Stimulated activated CD4-positive, alpha-beta T cell treated with anti-CD3 and anti-CD28 coated beads, Interleukin-2, amount 100 ng/mL, for 4 hours (primary cell): ENCODE measurements around the gene LGALS14.
"Not testable (repeated sequence)": the region's sequence is repeated elsewhere in the genome, so short reads cannot be mapped to it uniquely, and the experiment has no call there.

Experiments used
- DNase-seq: peaks from one replicate; pipeline ENCODE4 v3.0.0-alpha.2; 2020; ENCODE audit warnings: low read depth

Gene LGALS14, protein sequence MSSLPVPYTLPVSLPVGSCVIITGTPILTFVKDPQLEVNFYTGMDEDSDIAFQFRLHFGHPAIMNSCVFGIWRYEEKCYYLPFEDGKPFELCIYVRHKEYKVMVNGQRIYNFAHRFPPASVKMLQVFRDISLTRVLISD

DNA sequence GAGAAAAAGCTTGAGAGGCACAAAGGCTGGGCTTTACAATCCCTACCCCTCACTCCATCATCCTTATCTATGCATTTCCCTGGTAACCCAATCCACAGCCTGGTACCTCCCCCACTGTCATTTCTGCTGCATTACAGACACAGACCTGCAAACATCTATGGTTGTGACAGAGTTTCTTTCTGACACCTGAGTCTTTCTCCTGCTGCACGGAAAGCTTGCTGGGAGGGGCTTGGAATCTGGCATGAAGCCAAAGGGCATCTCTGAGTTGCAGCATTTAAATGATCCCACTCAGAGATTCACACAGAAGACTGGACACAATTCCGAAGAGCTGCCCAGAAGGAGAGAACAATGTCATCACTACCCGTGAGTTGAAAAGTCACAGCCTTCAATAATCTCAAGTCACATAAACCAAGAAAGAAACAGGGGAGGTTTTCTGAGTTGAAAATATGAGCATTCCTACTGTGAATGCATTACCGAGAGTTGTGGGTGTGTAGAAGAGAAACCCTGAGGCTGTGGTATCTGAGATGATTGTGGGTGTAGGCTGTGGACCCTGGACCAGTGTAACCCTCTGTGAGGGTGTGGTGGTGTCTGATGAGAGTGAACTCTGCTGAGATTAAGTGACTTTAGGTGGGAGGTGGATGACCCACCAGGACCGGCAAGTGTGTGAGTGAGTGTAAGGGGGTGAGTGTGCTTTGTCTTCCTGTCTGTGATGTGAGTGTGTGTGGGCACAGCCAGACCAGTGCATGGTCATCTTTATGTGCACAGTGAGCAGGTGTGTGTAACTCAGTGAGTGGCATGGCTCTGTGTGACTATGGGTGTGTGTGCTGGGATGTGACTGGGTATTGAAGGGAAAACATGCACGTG lies at the start of gene LGALS14:
Gene LGALS14, plus strand, starts transcription at position 301 of the 864 bp plus-strand sequence. Its CDS starts 48 bp downstream, at position 349.
- no peak for DNase-seq

DNA sequence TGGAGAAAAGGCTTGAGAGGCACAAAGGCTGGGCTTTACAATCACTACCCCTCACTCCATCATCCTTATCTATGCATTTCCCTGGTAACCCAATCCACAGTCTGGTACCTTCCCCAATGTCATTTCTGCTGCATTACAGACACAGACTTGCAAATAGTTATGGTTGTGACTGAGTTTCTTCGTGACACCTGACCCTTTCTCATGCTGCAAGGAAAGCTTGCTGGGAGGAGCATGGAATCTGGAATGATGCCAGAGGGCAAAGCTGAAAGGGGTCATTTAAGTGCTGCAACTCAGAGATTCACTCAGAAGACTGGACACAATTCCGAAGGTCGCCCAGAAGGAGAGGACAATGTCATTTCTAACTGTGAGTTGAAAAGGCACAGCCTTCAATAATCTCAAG lies 48.7 kb upstream of the LGALS14 start, which contains the start of gene LGALS16:
Gene LGALS16, plus strand, starts transcription at position 301 of the 400 bp plus-strand sequence. Its CDS starts 49 bp downstream, at position 350.
- DNase-seq: no peak

DNA sequence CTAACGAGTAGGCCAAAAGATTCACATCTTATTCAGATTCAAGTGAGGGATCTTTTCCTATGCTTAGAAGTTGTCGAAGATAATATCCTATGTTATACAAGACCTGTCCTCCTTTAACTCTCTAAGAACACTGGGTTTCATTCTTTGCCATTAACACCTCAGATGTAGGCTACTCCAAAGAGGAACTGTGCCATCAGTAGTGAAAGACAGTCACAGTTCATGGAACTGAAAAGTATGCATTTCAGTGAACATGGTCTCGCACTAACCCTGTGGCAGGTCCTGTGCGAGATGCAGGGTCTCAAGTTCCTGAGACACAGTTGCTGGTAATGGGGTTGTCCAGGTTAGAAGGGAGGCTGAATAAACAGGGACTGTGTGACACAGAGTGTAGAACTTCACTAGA lies 44.5 kb upstream of the LGALS14 start:
- DNase-seq: no peak

DNA sequence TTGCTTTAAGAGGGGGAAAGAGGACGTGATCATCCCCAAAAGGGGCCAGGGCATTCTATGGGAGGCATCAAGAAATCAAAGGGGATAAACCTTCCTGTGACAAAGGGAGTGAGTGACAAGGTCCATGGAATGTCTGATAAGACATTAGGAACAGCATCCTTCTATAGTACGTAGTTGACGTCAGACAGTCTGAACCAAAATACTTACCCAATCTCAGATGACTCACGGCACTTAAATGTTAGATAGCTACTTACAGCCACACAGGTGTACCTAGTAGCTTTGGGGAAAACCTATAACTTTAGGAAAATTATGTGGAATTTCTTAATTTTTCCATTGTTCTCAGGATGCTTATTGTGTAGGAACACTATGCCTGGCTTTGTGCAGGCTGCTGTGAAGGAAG lies 43.6 kb upstream of the LGALS14 start:
- no peak for DNase-seq

DNA sequence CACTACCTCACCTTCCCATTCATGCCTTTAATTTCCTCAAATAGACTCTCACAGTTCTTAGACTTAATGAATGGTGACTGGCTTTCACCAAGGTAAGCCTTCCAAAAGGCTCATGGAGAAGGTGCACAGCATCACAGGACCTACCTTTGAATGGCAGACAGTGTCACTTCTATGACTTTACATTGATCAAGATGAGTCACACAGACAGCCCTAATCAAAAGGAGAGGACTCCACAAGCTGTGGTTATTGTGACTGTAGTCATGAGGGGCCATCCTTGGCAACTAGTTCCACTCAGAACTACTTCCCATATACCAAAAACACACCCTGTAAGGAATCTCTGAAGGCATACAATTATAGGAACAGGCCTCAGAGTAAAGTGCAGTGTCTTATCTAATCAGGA lies 42.7 kb upstream of the LGALS14 start:
- DNase-seq: no peak

DNA sequence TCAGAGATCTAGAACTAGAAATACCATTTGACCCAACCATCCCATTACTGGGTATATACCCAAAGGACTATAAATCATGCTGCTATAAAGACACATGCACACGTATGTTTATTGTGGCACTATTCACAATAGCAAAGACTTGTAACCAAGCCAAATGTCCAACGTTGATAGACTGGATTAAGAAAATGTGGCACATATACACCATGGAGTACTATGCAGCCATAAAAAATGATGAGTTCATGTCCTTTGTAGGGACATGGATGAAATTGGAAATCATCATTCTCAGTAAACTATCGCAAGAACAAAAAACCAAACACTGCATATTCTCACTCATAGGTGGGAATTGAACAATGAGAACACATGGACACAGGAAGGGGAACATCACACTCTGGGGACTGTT lies 34.4 kb upstream of the LGALS14 start:
- DNase-seq: not testable (repeated sequence)

DNA sequence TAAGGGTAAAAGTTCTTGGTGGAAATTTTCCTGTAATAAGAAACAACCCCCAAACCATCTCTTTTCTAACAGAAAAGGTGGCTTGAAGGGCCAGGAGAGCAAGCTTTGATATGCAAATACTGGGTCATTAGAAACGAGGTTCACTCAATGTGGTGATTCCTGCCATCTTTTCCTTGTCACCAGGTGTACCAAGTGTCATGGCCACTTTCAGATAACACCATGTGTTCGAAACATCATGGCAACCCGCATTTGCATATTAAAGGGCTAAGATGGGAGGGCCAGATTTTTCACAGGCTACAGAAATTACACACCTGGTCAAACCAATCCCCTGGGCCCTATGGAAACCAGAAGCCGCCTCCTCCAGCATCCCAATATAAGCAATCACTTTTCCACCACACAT lies 33.3 kb upstream of the LGALS14 start:
- no peak for DNase-seq

DNA sequence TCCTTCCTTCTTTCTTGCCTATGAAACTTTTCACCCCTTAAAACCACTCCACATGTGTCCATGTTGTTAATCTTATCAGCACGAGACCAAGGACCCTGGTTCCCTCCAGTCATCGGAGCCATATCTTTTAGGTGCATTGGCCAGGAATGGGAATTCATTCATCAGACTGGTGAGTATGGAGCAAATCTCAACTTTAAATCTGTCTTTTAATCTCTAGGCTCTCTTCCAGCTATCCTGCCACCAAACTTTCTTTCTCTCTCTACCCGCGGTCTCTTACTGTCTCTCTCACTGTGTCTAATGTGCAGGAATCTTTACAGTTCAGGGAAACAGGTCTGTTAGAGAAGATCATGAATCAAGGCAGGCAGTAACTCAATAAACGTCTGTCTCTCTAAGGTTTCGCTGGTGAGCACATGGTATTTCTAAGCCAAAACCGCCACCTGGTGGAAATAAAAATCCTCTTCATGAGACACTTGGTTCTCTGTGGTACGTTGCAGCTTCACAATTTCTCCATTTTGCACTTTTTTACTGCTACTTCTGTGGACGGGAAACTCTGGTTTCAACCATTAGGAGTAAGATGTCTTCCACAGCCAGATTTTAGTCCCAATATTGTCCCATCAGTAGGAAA lies 32.4 kb upstream of the LGALS14 start:
- peak; percentile 41 for DNase-seq

DNA sequence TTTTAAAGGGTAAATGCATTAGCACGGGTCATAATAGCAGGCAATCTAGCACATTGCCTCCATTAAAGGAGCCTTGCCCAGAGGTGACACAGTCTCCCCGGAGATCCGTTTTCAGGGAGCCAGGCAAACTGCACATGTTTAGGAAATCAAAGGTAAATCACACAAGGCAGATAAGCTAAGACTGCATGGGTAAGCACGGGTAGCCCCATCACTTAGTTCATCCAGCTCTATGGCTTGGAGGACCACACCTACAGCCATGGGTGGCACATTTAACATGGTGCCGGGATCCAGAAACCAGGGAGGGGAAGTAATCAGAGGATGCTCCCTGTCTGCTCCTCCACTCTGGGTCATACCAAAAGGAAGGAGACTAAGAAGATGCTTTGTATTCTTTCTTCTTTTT lies 31.8 kb upstream of the LGALS14 start:
- no peak for DNase-seq

DNA sequence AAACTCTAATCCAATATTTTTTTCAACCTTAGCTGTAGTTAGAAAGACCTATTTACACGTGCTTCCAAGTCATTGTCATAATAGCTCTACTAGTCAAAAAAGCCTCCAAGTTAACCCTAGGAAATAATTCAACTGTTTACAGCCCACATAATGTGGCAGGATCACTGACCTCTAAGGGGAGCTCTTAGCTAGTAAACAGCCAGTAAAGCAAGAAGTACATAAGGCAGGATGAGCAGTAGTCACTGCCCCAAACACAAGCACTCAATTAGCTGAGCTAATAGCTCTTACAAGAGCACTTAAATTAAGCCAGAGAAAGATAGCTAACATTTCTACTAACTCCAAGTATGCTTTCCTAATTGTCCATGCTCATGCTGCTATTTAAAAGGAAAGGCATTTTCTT lies 30.4 kb upstream of the LGALS14 start:
- DNase-seq: not testable (repeated sequence)

DNA sequence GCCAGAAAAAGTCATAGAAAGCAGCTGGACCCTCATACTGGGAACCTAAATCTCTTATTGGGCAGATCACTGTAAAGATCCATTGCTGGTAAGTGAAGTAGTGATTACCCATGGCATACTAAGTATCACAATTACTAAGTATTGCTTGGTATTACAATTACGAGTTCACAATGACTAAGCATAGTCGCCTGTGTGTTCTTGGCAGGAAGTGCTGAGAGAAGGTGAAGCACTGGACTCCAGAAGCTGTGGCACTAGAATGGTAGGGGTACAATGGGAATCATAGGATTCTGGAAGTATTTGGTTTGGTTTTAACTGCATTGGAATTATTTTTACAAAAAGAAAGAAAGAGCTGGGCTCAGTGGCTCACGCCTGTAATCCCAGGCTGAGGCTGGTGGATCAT lies 28.3 kb upstream of the LGALS14 start:
- no peak for DNase-seq

DNA sequence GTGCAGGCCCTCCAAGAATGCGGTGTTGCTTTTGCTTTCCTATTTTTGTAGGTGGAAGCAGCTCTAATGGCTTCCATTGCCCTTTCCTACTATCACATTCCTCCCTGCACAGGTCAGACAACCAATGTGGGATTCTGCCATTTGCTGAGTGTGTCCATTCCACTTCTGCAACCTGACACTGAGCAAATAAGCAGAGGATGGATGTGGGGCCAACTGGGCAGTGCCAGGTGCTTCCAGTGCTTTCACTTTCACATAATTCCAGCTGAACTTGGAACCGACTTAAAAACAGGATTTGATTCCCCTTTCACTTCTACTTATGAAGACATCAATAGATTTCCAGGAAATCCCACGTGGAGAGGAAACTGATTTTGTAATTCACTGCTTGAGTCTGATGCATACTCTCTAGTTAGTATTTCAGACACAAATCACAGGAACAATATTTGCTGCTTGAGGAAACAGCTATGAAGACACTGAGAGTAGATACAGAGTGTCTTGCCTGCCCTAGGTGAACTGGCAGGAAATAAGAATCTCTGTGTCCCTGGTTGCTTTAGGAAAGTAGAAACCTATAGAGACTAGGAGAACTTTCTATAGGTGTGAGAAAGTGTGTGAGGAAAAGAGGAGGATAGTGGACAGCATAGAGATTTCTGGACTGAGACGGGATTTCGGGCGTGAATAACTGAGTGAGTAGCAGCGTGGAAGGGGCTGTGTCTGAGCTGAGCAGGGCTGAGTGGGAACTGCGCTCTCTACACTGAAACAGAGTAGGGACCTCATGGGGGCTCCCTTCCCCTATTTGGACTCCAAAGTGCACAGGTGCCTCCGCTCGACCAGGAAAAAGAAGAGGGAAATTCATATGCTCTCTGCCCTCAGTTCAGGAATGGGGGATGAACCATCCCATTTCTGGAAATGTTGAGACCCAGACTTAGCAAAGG lies 26.1 kb upstream of the LGALS14 start:
- no peak for DNase-seq

DNA sequence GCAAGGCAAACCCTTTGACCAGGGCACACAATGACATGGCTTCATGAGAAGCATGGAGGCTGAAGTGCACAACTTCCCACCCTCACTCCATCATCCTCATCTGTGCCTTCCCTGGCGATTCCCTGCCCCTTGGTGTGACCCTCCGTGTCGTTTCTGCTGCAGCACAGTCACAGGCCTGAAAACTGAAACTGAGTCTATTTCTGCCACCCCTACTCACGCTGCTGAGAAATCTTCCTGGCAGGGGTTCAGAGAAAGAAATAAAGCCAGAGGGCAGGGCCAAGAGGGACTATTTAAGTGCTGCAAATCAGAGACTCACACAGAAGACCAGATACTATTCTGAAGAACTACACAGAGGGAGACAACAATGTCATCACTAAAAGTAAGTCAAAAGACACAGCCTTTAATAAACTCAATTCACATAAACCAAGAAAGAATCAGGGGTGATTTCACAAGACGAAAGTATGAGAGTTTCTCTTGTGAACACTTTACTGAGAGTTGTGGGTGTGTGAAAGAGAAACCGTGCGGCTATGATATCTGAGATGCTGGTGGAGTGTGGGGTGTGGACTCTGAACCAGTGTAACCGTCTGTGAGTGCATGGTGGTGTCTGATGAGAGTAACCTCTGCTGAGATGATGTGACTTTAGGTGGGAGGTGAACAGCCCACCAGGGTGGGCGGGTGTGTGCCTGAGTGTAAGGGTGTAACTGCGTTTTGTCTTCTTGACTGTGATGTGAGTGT lies 25.1 kb upstream of the LGALS14 start:
- DNase-seq: peak; percentile 32

DNA sequence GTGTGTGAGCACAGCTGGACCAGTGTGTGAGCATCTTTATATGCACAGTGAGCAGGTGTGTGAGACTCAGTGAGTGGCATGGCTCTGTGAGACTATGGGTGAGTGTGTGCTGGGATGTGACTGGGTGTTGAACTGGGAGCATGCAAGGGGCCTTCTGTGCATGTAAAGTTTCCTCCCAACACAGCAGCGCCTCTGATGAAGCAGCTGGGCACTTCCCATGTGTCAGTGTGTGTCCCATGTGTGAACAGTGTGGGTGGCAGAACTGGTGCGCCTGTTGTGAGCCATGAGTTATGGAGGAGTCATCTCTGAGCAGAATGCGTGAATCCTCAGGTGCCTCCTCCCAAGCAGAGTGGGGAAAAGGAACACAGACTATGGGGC lies 24.5 kb upstream of the LGALS14 start:
- peak; percentile 31 for DNase-seq

DNA sequence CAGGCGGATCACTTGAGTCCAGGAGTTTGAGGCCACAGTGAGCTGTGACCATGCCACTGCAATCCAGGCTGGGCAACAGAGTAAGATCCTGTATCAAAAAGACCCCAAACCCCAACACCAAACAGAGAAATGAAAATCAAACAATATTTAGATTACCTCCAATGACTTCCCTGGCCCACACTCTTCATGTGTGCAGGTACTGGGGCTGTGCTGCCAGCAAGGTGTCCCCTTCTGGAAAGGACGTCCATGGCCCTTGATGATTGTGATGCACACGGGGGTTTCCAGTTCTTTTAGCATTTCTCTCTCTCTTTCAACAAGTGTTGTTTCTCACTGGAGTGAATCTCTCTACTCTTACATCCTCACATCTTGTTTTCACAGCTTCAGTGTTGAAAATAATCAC lies 23.7 kb upstream of the LGALS14 start:
- DNase-seq: no peak

DNA sequence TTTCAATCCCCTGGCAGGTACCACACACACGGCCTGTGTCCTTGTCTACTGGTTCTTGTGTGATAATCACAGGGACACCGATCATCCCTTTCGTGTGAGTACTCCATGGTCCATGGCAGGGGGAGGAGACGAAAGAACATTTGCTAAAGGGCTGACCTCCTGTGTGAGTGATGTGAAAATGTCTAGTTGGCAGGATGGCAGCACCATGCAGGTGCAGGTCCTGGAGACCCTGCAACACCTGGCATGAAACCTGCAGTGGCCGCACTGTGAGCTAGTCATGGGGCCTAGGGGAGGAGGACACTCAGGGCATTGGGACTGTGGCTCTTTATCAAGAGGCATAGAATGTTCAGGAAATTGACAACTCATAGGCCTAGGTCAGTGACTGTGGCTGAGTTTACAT lies 22.9 kb upstream of the LGALS14 start:
- DNase-seq: no peak

DNA sequence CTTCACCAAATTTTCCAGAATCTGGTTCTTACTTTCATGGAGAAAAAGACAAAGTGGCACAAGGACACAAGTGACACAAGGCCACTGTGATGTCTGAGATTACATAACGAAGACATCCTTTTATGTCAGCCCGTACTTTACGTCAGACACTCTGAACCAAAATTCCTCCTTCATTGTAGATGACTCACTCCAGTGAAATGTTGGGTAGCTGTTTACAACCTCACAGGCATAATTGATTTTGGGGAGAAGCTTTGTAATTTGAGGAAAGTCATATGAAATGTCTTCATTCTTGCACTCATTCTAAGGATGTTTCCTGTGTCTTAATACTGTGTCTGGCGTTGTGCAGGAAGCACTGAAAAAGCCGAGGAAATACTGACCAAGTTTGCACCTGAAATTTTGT lies 20.0 kb upstream of the LGALS14 start:
- no peak for DNase-seq

DNA sequence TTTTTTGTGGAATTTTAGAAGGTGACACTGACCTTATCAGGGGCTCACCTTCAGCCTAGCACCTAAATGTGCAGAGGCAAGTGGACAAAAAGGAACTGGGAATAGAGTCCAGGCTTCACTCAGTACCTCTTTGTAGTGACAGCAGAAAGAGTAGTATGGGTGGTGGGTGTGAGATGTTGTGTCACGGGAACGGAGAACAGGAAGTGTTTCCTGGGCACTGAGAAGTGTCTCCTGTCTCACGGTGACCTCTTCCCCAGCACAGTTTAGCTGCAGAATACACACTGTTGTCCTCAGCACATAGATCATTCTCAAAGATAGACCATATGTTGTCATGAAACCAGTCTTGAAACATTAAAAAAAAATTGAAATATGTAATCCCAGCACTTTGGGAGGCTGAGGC lies 17.5 kb upstream of the LGALS14 start:
- DNase-seq: no peak

DNA sequence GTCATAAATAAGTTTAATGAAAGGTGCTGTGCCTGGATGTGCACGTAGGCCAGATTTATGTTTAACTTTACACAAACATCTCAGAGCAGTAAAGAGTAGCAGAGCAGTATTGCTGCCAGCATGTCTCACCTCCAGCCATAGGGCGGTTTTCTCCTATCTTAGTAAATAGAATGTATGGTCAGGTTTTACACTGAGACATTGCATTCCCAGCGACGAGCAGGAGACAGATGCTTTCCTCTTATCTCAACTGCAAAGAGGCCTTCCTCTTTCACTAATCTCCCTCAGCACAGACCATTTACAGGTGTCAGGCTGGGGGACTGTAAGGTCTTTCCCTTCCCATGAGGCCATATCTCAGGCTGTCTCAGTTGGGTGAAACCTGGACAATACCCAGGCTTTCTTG lies 15.6 kb upstream of the LGALS14 start:
- DNase-seq: not testable (repeated sequence)

DNA sequence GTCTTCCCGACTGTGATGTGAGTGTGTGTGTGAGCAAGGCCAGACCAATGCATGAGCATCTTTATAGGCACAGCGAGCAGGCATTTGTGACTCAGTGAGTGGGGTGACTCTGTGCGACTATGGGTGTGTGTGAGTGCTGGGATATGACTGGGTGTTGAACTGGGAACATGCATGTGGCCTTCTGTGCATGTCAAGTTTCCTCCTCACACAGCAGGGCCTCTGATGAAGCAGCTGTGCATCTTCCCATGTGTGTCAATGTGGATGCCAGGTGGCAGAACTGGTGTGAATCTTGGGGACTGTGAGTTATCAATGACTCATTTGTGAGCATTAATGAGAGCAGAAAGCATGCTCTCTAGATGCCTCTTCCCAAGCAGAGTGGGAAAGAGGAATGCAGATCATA lies 12.1 kb upstream of the LGALS14 start:
- DNase-seq: no peak

DNA sequence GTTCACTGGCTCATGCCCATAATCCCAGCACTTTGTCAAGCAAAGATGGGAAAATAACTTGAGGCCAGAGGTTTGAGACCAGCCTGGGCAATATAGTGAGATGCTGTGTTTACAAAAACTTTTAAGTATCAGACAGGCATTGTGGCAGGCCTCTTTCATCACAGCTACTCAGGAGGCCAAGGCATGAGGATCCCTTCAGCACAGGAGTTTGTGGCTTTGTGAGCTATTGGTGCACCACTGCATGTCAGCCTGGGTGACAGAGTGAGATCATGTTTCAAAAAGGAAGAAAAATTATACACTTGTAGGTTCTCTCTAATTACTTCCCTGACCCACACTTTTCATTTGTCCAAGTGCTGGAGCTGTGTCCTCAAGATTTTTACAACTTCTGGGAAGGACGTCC lies 11.5 kb upstream of the LGALS14 start:
- no peak for DNase-seq
